Tongue (tissue), 2 donors: ENCODE results near the gene ANKFY1. TPM values are rescaled to one million over a fixed set of nuclear protein-coding genes. Genes with fewer than 3 reads are reported as not detected.

Experiments used
- DNase-seq: peaks from one replicate; pipeline ENCODE4 v3.0.0-alpha.2; 2015
- total RNA-seq: library from RNA; depleted of rRNA; stranded (reverse); fragments of >200 nt; gene quantifications from one replicate; pipeline ENCODE4 v1.2.3, GENCODE V29; 2014

Gene ANKFY1
- total RNA-seq, 1 donor from 2014 or later, result 49.1 TPM

DNA sequence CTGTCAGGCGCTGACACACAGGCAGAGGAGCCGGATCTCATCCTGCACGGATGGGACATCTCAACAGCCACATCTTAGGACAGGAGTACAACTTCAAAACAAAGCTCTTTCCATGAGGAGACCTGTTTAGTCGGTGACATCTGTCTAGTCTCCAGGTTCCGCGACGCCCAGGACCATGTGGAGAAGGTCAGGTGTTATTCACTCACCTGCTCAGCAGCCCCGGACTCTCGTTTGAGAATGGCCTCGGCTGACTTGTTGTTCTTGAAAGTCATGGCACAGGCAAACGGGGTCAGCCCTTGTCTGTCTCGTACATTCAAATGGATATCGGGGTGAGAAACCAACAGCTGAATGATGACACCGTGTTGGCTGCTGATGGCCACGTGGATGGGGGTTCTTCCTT is 85.1 kb downstream of the ANKFY1 start:
- DNase-seq, result no peak

DNA sequence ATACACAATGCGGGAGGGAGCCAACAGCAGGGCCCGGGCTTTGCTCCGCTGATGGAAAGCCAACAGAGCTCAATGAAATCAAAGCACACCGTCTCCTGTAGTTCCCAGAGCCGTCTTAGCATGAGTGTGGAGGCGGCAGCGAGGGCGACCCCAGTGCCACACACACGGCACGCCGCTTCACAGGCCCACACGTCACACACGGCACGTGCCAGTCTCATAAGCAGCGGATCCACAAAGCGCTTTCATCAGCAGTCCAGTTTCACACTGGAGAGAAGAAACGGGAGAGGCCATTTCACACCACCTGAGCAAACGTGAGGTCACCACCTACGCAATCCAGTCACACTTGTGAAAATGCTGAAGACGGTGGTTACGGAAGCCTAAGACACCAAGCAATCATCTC is 86.0 kb downstream of the ANKFY1 start:
- no peak for DNase-seq

GRCh38 chr17:4176808-4177472 is 86.8 kb downstream of the ANKFY1 start:
- DNase-seq, result no peak

- DNase-seq, result peak; percentile 14
Observed at GRCh38 chr17:4175921-4176807, 87.6 kb downstream of the ANKFY1 start.

- no peak for DNase-seq
Observed at GRCh38 chr17:4174556-4174955, 89.2 kb downstream of the ANKFY1 start.

GRCh38 chr17:4173781-4174180 is 90.0 kb downstream of the ANKFY1 start:
- no peak for DNase-seq

DNA sequence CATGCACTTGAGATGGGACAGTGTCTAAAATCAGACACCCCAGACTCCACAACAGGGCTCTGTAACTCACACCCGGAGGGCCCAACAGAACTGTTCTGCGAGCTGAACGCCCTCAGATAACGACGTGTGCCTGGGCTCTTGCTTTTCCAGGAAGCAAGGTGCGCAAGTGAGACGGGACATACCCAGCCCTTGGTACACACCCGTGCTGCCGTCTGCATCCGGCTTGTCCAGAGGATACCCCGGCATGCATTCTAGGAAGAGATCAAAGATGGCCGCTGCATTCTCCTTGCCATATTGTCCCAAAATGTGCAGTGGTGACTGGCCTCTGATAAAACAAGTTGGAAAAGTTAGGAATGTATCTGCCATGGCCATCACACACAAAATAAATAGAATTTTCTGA is 91.4 kb downstream of the ANKFY1 start:
- DNase-seq, result no peak

- peak; percentile 18 for DNase-seq
Observed at GRCh38 chr17:4170639-4171280, 93.0 kb downstream of the ANKFY1 start.

DNA sequence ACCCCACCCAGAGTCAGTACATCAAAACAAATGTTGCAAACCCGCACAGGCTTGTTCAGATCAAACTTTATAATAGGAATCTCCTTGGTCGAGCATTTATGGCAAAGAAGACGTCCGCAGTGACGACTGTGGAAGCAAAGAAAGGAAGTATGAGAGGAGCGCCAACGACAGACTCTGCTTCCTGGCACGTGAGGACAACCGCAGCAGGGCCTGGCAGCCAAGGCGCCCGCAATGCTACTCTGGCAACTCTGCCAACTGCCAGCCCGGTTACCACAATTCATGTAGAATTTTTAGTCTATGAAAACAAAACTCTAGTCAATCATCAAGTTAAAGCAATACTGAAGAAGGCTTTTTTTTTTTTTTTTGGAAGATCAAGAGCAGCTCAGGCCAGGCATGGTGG is 96.0 kb downstream of the ANKFY1 start:
- no peak for DNase-seq

- no peak for DNase-seq
Observed at GRCh38 chr17:4166419-4166818, 97.4 kb downstream of the ANKFY1 start.

DNA sequence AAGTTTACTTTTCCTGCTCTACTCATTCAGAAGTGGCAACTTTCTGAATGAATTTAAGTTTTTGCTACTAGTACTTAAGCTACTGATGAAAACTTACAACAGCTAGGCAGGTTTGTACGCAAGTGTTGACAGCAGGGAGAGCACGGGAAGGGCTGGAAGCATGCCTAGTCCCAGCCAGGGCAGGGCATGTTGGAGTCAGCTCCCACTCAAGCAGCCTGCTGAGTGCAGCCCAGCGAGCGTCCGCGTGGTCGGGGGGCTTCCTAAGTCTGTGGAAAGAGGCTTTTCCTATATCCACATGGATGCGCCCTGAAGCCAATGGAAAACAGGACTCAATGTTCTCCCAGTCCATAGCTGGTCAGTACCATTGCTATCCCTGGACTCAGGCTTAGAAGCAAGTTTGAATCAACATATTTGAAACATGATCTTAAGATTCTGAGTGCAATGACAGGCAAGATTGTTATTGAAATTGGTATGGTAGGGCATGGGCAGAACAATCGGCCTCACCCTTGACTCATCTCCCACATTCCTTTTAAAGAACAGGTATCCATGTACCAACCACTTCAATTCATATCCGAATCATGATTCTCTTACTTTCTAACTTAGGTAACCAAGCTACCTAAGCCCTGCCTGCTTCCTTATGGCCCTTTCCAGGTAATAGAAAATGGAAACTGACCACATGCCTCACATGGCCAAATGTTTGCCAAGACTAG is 98.3 kb downstream of the ANKFY1 start:
- DNase-seq, result peak; percentile 14

DNA sequence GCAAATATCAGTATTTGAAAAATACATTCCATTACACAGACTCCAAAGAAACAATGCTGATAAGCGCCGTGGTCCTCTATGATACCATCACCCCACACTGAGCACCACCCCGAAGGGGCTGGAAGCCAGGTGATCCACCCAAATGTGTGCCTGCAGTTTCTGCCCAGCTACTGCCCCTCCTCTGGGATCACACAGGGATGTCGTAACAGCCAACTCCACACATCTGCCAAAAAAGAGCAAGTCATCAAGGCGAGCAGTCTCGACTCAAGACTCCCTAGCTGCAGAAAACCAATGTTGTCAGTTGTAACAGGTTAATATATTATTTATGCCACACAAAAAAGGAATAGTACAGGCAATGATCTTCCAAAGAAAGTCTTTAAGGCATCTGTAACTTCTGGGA is 99.8 kb downstream of the ANKFY1 start:
- no peak for DNase-seq

DNA sequence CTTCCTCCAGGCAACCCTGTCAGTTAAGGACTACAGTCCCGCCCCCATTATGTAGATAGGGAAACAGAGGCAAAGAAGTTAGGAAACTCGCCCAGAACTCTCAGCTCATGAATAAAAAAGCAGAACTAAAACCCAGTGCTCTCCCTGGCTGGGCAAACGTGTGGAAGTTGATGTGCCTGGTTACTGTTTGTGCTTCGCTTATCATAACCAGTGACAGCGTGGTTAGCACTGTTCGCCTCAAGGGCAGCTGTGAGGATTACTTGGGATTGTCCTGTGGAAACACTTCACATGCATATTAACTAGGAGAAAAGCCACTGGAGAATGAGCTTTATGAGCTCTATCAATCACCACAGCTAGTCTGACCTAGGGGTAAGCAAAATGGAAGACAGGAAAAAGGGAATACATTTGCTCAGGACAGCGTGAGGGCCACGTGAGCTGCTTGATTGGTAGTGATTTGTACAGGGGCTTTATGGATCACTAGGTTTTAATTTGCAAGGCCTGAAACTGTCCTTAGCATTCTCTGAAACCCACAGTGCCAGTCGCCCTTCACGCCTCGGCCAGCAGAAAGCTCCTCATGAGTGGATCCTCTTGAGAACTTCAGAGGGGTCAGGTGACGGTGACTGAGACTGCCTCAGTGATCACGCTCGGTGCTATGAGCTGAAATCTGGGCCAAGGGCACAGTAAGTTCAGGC is 100.9 kb downstream of the ANKFY1 start:
- peak; percentile 25 for DNase-seq

GRCh38 chr17:4162321-4162720 is 101.5 kb downstream of the ANKFY1 start:
- DNase-seq, result no peak

DNA sequence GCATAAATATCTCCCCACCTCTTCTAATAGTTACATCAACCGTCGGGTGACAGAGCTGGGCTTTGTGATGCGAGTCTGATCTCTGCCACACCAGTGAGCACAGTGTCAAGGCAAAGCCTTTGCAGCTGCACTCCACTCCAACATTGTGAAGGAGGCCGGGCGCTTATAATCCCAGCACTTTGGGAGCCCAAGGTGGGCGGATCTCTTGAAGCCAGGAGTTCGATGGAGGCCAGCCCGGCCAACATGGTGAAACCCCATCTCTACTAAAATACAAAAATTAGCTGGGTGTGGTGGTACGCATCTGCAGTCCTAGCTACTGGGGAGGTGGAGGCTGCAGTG is 101.8 kb downstream of the ANKFY1 start:
- no peak for DNase-seq

DNA sequence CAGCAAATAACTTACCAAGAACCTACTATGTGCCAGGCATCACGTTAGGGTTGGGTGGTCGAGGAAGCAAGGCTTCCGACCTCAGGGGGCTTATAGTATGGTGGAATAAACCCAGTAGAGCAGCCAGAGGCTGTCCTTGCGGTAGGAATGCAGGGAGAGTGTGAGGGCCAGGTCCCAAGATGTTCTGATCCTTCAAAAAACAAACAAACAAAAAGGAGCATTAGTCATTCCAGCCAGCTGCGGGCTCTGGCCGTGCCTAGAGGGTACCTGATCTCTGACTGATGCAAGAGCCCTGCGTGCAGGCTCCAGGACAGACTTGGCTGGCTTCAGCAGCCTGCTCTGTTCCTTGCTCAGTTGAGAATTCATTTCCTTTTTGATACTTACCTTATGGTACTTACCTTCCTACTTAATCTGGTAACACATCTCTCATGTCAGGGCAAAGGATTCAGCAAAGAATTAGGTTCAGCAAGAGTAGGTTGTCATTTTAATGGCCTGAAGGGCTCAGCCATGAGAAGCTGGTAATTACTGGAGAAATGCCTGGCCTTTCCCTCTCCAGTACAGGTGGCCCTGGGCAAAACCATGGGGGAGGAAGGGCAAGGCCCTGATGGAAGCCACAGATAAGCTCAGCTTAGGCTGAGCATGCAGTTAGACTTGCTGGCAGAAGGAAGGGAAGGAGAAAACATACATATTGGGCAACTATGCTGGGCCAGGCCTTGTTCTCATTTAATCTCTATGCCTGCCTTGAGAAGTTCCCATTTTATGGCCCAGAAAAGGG is 102.4 kb downstream of the ANKFY1 start:
- no peak for DNase-seq

- DNase-seq, result no peak
Observed at GRCh38 chr17:4160294-4160859, 103.4 kb downstream of the ANKFY1 start.

DNA sequence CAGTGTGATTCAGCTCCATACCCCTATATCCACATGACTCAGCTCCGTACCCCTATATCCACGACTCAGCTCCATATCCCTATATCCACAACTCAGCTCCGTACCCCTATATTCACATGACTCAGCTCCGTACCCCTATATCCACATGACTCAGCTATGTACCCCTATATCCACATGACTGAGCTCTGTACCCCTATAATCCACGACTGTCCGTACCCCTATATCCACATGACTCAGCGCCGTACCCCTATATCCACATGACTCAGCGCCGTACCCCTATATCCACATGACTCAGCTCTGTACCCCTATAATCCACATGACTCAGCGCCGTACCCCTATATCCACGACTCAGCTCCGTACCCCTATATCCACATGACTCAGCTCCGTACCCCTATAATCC is 104.0 kb downstream of the ANKFY1 start:
- no peak for DNase-seq

- DNase-seq, result no peak
Observed at GRCh38 chr17:4157618-4158333, 106.0 kb downstream of the ANKFY1 start.

GRCh38 chr17:4156750-4157381 is 106.9 kb downstream of the ANKFY1 start:
- no peak for DNase-seq
